GM21786 (cell line): ENCODE results near the gene GLT8D2.

Source experiments
- ATAC-seq: cut with Tn5 transposase; IDR thresholded peaks from one replicate; pipeline ENCODE4 v1.9.1; 2021; ENCODE audit not compliant: unreplicated experiment

Gene GLT8D2

DNA sequence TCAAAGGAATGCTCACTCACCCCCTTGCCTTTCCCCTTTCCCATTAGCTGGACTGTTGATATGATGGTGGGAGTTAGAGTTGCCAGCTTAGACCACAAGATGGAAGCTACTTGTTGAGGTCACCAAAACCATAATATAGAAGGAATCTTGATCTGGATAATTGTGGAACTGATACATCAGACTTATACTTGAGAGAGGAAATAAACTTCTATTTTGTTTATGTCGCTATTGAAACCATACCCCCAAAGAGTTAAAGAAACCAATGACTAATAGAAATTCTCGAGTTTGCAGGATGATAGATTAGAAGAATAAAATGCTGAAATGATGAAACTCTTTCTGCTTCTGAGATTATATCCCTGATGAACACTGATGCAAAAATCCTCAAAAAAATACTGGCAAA is 46.4 kb downstream of the GLT8D2 start:
- no peak for ATAC-seq

DNA sequence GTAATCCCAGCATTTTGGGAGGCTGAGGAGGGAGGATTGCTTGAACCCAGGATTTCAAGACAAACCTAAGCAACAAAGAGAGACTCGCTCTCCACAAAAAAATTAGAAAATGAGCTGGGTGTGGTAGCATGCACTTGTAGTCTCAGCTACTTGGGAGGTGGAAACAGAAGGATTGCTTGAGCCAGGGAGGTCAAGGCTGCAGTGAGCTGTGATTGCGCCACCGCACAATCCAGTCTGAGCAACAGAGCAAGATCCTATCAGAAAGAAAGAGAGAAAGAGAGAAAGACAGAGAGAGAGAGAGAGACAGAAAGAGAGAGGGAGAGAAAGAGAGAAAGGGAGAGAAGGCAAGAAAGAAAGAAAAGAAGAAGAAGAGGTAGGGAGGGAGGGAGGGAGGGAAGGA is 47.3 kb downstream of the GLT8D2 start:
- no peak for ATAC-seq

DNA sequence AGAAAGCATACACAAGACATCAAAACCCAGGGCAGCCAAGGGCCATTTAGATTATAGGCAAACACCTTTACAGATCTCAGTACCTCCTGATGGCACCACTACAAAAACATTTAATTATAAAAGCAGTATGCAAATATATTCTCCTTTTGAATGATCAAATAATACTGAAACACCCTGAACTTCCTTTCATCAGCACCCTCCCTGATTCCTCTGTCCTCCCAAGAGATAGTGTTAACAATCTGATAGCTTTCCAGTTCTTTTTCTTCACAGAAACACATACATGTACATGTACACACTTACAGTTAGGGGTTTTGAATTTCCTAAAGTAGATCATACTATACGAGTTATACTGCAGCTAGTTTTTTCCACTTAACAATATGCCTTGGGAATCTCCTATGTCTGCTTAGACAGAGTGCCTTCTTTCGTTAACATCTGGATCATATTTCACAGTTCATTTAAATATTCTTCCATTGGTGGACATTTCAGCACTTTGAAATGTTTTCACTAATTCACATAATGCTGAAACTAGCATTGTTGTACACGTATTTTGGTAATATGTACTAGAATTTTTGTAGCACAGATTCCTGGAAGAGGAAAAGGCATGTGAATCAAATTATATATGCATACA is 49.1 kb downstream of the GLT8D2 start:
- ATAC-seq, result no peak

DNA sequence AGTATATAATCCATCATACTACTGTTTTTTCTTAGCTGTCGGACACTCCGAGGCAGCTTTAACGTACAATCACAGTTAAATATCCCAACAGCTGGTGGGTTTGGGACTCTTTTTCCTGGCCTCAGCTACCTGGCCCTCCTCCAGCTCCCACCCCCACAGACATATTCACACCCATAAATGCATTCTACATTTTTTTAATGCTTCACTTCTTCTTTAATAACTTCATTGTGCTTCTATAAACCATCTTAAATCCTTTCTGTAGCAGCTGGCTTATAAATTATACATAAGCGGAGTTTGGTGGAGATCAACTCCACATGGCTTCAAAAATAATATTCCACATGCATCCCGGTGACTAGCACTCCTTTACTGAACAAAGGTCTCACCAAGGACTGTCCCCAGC is 51.0 kb downstream of the GLT8D2 start:
- no peak for ATAC-seq

DNA sequence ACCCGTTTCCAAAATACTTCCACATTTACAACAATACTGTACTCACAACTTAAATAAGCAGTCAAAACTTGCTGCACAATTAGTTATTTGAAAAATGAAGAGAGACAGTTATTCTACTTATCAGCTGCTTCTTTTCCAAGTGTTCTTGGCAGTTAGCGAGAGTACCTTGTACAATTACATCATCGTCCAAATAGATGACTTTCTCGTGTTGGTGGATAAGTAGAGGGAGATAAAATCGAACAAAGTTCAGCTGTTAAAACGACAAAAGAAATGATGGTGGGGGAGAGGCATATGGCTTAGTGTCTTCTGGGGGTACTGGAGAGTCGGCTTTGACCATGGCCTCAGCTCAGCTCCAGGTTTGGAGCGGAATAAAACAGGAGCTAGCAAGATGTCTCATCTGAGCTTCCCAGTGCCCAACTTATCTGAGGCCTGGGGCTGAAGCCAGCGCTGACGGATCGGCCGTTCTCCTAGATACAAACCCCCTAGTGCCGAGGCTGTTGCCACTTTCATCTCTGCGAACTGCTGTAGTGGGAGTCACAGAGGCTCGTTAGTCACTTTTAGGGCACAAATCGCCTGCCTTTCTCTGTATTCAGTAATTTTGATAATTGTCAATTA is 52.6 kb downstream of the GLT8D2 start:
- no peak for ATAC-seq

DNA sequence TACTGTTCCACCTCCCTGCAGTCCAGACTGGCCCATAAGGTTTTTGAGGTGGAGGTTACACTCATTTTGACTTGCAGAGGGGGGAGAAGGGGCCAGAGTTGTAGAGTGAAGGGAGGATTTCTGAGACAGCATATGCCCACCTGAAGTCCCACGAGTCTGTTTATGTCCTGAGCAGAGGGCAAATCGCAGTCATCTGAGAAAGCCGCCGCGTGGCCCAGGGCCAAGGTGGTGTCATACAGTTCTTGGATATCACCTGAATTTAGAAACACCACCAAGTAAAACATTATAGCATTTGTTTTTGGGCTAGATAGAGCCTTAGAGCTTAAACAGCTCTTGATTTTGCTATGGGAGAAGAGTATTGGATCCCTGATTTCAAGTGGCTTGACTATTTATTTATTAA is 53.4 kb downstream of the GLT8D2 start:
- no peak for ATAC-seq

DNA sequence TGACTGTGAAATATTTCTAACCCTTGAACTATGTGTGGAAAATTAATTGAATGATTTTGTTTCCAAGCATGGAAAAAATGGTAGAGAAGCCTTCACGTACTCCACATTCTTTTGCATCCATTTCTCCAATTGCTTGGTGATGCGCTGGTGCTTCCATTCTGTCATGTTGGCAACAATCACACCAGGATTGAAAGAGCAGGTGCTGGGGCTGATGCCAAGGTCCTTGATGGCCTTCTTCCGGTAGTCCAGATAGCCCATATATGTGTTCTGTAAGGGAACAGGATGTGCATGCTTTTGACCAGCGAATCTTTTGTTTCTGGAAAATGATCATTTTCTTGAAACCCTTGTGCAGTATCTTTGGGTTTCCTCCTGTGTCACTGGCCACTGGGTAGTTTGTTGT is 55.8 kb downstream of the GLT8D2 start:
- ATAC-seq, result no peak

DNA sequence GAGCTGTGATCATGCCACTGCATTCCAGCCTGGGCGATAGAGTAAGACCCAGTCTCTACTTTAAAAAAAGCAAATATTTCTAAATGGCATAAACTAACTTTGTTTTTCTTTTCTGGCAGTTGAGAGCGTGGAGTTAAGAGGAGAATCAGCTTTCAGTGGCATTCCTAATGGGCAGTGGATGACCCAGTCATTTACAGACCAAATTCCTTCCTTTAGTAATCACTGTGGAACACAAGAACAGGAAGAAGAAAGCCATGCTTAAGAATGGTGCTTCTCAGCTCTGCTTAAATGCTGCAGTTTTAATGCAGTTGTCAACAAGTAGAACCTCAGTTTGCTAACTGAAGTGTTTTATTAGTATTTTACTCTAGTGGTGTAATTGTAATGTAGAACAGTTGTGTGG is 63.2 kb downstream of the GLT8D2 start:
- no peak for ATAC-seq

DNA sequence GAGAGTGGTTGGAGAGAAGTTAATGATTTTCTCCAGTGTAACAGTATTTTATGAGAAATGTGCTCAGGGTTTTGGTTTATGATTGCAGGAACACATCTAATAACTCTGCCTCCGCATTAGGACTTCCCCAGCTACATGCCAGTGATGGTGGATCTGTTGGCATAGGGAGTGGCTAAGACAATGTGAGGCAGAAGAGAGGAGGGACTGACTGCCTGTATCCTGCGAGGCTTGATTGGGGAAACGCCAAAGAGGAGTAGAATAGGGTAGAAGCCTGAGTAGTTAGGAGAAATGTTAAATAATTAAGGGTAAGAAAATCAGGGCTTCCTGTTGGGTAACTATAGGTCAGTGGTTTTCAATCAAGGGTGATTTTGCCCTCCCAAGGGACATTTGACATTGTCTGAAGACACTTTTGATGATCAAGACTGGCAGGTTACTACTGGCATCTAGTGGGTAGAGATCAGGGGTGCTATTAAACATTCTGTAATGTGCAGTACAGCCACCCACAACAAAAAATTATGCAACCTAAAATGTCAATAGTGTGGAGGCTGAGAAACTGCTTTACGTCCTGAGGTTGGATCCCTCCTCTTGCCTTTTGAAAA is 71.5 kb downstream of the GLT8D2 start:
- ATAC-seq, result no peak

DNA sequence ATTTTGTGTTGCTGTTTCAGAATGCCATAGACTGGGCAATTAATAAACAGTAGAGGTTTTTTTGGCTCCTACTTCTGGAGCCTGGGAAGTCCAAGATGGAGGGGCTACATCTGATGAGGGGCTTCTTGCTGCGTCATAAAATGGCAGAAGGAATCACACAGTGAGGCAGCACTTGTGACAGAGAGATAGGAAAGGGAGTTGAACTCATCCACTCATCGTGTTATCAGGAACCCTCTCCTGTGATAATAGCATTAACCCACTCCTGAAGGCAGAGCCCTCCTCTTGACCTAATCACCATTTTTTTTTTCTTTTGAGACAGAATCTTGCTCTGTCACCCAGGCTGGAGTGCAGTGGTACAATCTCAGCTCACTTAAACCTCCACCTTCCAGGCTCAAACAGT is 74.6 kb downstream of the GLT8D2 start:
- no peak for ATAC-seq

DNA sequence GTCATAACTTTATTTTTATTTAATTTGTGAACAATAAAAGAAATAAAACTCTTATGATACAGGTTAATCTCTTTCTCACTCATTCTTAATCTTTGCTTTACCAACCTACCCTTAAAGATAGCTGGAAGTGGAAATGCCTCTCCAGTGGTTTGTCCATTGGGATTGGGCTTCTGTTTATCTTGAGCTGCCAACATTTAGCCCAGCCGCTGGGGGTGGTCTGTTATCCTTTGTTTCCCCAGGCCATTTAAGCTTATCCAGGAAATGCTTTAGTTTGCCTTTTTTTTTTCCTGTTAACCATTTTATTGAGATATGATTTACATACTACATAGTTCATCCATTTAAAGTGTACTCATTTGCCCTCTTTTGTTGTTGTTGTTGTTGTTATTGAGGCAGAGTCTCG is 76.1 kb downstream of the GLT8D2 start:
- ATAC-seq, result no peak

DNA sequence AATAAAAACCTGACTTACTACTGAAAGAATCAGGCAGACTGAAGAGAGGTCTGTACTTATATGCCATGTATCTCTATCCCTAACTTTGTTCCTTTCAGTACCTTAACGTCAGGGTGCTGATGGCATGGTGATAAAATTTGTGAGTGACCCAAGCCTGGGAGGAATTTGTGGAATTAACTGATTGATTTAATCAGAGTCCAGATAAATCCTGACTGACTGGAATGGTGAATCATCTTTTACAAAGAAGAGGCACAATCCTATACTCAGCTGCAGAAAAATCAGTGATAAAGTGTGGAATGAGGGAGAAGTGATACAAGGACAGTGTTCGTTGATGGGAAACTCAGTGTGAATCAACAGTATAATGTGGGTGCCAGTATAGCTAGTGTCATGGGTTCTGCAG is 80.6 kb downstream of the GLT8D2 start:
- ATAC-seq, result no peak

DNA sequence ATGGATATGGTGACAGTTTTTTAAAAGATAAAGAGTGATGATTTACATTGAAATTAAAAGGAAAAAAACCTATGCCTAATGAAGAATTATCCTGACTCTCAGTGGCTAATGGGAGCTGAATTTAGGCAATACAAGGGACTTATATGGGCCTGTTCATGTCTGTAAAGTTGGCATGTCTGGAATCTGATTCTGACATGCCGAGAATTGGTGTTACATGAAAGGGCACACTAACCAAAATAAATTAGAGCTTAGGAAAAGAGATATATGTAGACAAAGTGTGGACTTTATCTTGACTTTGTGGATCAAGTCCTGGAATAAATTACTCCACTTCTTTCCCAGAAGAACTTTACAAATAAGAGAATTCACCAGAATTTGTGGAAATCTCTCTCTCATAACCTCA is 83.3 kb downstream of the GLT8D2 start:
- no peak for ATAC-seq

DNA sequence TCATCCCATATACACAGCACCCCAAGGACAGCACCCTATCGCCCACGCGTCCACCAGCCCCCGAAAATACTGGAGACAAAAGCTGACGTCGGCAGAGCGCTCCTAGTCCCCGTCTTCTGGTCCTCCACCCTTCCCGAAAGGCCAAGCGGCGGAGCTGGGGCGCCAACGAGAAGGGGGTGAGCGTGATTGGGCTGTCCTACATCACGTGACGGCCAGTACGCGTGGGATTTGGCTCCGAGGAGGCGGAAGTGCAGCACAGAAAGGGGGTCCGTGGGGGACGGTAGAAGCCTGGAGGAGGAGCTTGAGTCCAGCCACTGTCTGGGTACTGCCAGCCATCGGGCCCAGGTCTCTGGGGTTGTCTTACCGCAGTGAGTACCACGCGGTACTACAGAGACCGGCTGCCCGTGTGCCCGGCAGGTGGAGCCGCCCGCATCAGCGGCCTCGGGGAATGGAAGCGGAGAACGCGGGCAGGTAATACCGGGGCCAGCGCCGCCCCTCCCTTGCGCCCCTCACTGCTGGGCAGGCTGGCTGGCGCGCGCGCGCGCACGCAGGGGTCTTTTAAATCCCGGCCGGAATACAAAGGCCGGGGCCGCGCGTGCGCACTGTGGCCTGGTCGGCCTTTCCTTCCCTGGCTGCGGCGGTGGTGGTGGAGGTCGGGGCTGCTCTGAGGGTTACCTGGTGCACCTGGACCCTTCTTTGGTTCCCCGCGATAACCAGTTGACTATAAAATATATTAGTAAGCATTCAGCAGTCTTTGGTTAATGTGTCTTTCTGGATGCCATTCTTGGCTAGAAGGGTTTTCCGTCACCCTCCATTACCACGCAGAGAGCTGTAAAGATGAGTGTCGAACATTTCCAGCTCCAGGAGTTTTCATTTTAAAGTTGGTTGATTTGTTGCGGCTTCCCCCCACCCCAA is 84.1 kb downstream of the GLT8D2 start, which contains the start of gene TDG:
Gene TDG, plus strand, starts transcription at position 283 of the 915 bp plus-strand sequence. Its CDS starts 166 bp downstream, at position 449.
- ATAC-seq, result peak; percentile 94

DNA sequence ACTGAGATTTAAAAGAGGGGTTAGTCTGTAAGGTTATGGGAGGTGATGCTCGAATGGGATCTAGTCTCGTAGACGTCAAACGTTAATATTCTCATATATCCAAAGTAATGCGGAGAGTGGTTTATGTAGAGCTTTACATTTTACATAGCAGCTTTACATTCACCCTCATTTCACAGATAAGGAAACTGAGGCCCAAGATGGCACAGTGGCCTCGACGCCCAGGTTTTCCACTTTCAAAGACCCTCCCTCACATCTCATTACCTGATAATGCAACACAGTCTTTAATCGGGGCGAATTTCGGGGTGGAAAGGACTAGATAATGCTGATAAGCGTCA is 84.8 kb downstream of the GLT8D2 start:
- no peak for ATAC-seq

DNA sequence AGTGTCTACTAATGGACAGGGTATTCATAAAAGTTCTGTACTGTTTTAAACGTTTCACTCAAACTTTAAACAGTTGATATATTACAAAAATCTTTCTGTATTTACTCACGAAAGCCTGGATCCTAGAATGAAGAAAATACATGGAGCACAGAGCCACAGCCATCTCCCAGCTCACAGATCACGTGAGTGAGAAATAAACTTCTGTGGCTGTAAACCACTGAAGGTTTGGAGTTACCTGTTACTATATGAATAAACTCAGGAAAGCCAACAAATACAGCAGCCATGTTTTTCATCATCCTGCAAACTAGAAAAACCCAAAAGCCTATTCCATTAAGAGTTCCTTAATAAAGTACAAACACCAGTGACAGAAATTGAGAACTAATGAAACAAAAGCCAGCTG is 85.2 kb downstream of the GLT8D2 start:
- ATAC-seq, result no peak

DNA sequence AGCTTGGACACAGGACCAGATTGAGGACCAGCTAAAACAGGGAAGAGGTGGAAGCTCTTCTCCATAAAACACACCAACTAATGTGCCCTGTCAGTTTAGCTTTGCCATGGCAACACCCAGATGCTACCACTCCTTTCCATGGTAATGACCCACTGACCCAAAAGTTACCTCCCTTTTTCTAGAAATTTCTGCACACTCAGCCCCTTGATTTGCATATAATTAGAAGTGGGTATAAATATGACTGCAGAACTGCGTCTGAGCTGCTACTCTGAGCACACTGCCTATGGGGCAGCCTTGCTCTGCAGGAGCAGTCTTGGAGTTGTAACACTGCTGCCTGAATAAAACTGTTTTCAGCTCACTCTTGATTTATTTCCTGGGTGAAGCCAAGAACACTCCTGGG is 87.5 kb downstream of the GLT8D2 start:
- no peak for ATAC-seq

DNA sequence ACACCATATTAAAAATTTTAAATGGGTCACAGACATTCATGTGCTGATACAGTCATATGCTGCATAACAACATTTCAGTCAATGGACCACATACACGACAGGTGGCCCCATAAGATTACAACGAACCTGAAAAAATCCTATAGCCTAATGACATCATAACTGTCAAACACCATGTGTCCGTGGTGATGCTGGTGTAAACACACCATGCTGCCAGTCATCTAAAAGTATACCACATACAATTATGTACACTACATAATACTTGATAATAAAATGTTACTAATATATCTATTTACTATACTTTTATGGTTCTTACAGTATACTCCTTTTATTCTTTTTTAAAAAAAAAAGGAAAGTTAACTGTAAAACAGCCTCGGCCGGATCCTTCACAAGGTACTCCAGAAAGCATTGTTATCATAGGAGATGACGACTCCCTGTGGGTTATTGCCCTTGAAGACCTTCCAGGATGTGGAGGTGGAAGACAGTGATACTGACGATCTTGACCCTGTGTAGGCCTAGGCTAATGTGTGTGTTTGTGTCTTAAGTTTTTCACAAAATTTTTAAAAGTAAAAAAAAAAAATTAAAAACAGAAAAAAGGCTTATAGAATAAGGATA is 89.3 kb downstream of the GLT8D2 start:
- no peak for ATAC-seq

DNA sequence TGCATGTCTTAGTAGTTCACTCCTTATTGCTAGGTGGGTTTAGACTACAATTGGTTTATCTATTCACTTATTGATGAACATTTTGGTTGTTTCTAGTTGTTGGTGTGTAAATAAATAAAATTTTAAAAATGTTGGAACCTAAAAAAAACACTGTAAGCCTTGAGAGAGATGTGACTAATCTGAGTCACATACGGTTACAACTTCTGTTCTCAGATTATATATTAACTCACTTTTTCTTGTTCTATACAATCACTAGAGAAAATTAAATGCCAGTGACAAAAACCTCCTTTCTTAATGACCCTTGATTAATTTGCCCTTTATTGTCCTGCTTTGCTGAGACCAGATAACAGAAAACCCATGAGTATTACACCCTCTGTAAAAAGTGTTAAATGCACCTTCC is 91.4 kb downstream of the GLT8D2 start:
- no peak for ATAC-seq

DNA sequence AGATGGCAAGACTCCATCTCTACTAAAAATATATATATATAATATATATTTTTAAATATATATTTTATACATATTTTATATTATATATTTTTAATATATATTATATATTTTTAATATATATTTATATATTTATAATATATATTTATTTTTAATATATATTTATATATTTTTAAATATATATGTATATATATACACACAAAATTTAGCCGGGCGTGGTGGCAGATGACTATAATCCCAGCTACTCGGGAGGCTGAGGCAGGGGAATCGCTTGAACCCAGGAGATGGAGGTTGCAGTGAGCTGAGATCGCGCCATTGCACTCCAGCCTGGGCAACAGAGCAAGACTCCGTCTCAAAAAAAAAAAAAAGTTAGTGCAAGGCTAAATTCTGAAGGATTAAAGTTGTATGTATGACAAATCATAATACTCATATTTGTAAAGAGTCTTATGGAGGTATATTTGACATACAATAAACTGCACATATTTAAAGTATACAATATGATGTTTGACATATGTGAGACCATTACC is 92.1 kb downstream of the GLT8D2 start:
- no peak for ATAC-seq

DNA sequence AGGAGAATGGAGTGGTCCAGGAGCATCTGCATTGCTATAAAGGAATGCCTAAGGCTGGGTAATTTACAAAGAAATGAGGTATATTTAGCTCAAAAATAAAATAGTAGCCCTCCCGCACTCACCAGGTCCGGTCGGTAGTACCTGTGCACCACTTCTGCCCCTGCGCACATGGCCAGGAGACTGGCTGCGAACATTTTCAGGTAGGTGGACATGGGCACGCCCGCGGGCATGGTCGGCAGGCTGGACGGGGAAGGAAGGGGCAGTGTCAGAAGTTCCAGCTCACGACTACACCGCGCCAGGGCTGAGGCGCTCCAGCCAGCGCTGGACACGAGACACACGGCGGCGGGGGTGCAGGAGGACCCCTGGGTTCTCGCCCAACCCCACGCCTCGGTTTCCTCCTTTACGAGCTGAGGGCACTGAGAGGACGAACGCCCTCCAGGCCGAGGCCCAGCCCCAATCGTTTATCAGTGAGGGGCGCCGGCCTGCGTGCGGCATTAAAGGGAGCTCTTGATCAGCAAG is 93.4 kb downstream of the GLT8D2 start:
- peak; percentile 12 for ATAC-seq
